Activated T-helper 2 cell treated with anti-CD3 and anti-CD28 coated beads, Interferon-gamma antibody, Interleukin-2, Interleukin-4, amounts not matched to agents 10 μg/mL and 5 μg/mL and 100 μg/mL, durations not matched to agents 14 hours and 24 hours and 36 hours (primary cell): Measurements from ENCODE around the gene DPH1. TPM values are rescaled to one million over a fixed set of nuclear protein-coding genes. Genes with fewer than 3 reads are reported as not detected.

Experiments used
- DNase-seq: peaks from one replicate; pipeline ENCODE4 v3.0.0; 2021; ENCODE audit warnings: low spot score
- H3K27ac Mint-ChIP-seq: one replicate; pipeline ENCODE4 v1.8.0; 2021; ENCODE audit warnings: mixed read lengths
- H3K27me3 Mint-ChIP-seq: one replicate; pipeline ENCODE4 v1.8.0; 2021; ENCODE audit warnings: low read depth, mixed read lengths
- H3K36me3 Mint-ChIP-seq: one replicate; pipeline ENCODE4 v1.8.0; 2021; ENCODE audit warnings: low read depth, mixed read lengths
- H3K4me1 Mint-ChIP-seq: one replicate; pipeline ENCODE4 v1.8.0; 2021; ENCODE audit warnings: low read depth, mixed read lengths
- H3K4me3 Mint-ChIP-seq: one replicate; pipeline ENCODE4 v1.8.0; 2021; ENCODE audit warnings: low read depth, mild to moderate bottlenecking, moderate library complexity, mixed read lengths
- H3K9me3 Mint-ChIP-seq: one replicate; pipeline ENCODE4 v1.8.0; 2021; ENCODE audit warnings: mixed read lengths
- intact Hi-C: fragments of 100-400 bp; cut with micrococcal nuclease; formaldehyde crosslinking; loops from one replicate; pipeline ENCODE4 v1.15.1; 2023
- total RNA-seq: library from RNA; stranded (reverse); gene quantifications from 2 replicates; pipeline ENCODE4 v1.2.3, GENCODE V29; 2022

DPH1 gene
- total RNA-seq, 1 donor from 2014 or later, result 47.5 TPM

- peaks cover 5% of the 10 kb centered on the region for H3K4me1 Mint-ChIP-seq
- peak; percentile 73 for DNase-seq
- intact Hi-C loops, result no loop called here
- H3K36me3 Mint-ChIP-seq, result no peaks in the 10 kb centered on the region
- H3K27ac Mint-ChIP-seq, result no peak within 1 kb of the TSS
- H3K9me3 Mint-ChIP-seq, result no peaks in the 10 kb centered on the region
- peaks cover 57% of the 10 kb centered on the region for H3K27me3 Mint-ChIP-seq
- H3K4me3 Mint-ChIP-seq, result peak within 1 kb of the TSS; percentile 72
Measured at GRCh38 chr17:2025220-2025621, 4.7 kb upstream of the DPH1 start, which contains the start of gene RTN4RL1. Gene RTN4RL1 (minus strand): TSS chr17:2025334. CDS start chr17:2024865, 469 bp downstream.

GRCh38 chr17:2025622-2026309 is 4.2 kb upstream of the DPH1 start:
- peak overlapping the region; percentile 69 for H3K4me3 Mint-ChIP-seq
- H3K27ac Mint-ChIP-seq, result no peak overlapping the region
- no peaks in the 10 kb centered on the region for H3K9me3 Mint-ChIP-seq
- intact Hi-C loops, result no loop called here
- H3K27me3 Mint-ChIP-seq, result peaks cover 54% of the 10 kb centered on the region
- H3K36me3 Mint-ChIP-seq, result no peaks in the 10 kb centered on the region
- peaks cover 7% of the 10 kb centered on the region for H3K4me1 Mint-ChIP-seq
- no peak for DNase-seq

- Mint-ChIP-seq H3K4me1 (peaks cover 12% of the 10 kb centered on the region), H3K9me3 (no peaks in the 10 kb centered on the region), H3K27ac (no peak overlapping the region), H3K36me3 (no peaks in the 10 kb centered on the region), H3K4me3 (no peak overlapping the region), H3K27me3 (peaks cover 42% of the 10 kb centered on the region)
- no peak for DNase-seq
- intact Hi-C loops, result no loop called here
Measured at GRCh38 chr17:2027528-2028233, 2.3 kb upstream of the DPH1 start.

- intact Hi-C loops, result no loop called here
- no peak for DNase-seq
- Mint-ChIP-seq H3K9me3 (no peaks in the 10 kb centered on the region), H3K27me3 (peaks cover 37% of the 10 kb centered on the region), H3K4me1 (peaks cover 12% of the 10 kb centered on the region), H3K27ac (no peak overlapping the region), H3K36me3 (peaks cover under 1% of the 10 kb centered on the region), H3K4me3 (peak overlapping the region; percentile 40)
Measured at GRCh38 chr17:2028234-2028614, 1.7 kb upstream of the DPH1 start.

GRCh38 chr17:2028737-2029136 is 1.2 kb upstream of the DPH1 start:
- DNase-seq, result no peak
- H3K27me3 Mint-ChIP-seq, result peaks cover 34% of the 10 kb centered on the region
- H3K4me1 Mint-ChIP-seq, result peaks cover 12% of the 10 kb centered on the region
- no peak overlapping the region for H3K4me3 Mint-ChIP-seq
- H3K36me3 Mint-ChIP-seq, result peaks cover 3% of the 10 kb centered on the region
- intact Hi-C loops, result no loop called here
- H3K9me3 Mint-ChIP-seq, result no peaks in the 10 kb centered on the region
- no peak overlapping the region for H3K27ac Mint-ChIP-seq

- Mint-ChIP-seq H3K9me3 (no peaks in the 10 kb centered on the region), H3K36me3 (peaks cover 3% of the 10 kb centered on the region), H3K27me3 (peaks cover 28% of the 10 kb centered on the region), H3K27ac (peak overlapping the region; percentile 69), H3K4me1 (peaks cover 12% of the 10 kb centered on the region), H3K4me3 (peak overlapping the region; percentile 95)
- DNase-seq, result no peak
- intact Hi-C loops, result loop anchor here (1.0 to 2.0 kb wide), 2 partner anchors 11 to 122 kb away; no protein-coding TSS in a partner anchor
Measured at GRCh38 chr17:2030779-2031163, 818 bp downstream of the DPH1 start.

GRCh38 chr17:2033153-2033552 is 3.2 kb downstream of the DPH1 start:
- Mint-ChIP-seq H3K27me3 (peaks cover 8% of the 10 kb centered on the region), H3K4me1 (peaks cover 7% of the 10 kb centered on the region), H3K9me3 (no peaks in the 10 kb centered on the region), H3K4me3 (no peak overlapping the region), H3K36me3 (peaks cover 18% of the 10 kb centered on the region), H3K27ac (no peak overlapping the region)
- intact Hi-C loops, result no loop called here
- DNase-seq, result no peak

- Mint-ChIP-seq H3K9me3 (no peaks in the 10 kb centered on the region), H3K27ac (no peak overlapping the region), H3K36me3 (peaks cover 18% of the 10 kb centered on the region), H3K4me3 (no peak overlapping the region), H3K4me1 (peaks cover 7% of the 10 kb centered on the region), H3K27me3 (no peaks in the 10 kb centered on the region)
- intact Hi-C loops, result no loop called here
- no peak for DNase-seq
Measured at GRCh38 chr17:2034157-2034556, 4.2 kb downstream of the DPH1 start.

GRCh38 chr17:2034806-2035540 is 5.0 kb downstream of the DPH1 start:
- Mint-ChIP-seq H3K4me3 (no peak overlapping the region), H3K4me1 (peaks cover 7% of the 10 kb centered on the region), H3K36me3 (peaks cover 21% of the 10 kb centered on the region), H3K27me3 (no peaks in the 10 kb centered on the region), H3K27ac (no peak overlapping the region), H3K9me3 (no peaks in the 10 kb centered on the region)
- DNase-seq, result no peak
- intact Hi-C loops, result no loop called here

GRCh38 chr17:2035541-2036488 is 5.9 kb downstream of the DPH1 start:
- no peak overlapping the region for H3K4me3 Mint-ChIP-seq
- no peak overlapping the region for H3K27ac Mint-ChIP-seq
- peaks cover 26% of the 10 kb centered on the region for H3K36me3 Mint-ChIP-seq

GRCh38 chr17:2037155-2037554 is 7.2 kb downstream of the DPH1 start:
- no peak for DNase-seq
- Mint-ChIP-seq H3K27ac (no peak overlapping the region), H3K4me3 (no peak overlapping the region), H3K27me3 (no peaks in the 10 kb centered on the region), H3K9me3 (no peaks in the 10 kb centered on the region), H3K4me1 (peaks cover 10% of the 10 kb centered on the region), H3K36me3 (peaks cover 33% of the 10 kb centered on the region)
- intact Hi-C loops, result no loop called here

More at GRCh38 chr17:2035541-2036488, 5.9 kb downstream of the DPH1 start:
- DNase-seq, result no peak
- Mint-ChIP-seq H3K27me3 (no peaks in the 10 kb centered on the region), H3K9me3 (no peaks in the 10 kb centered on the region), H3K4me1 (peaks cover 7% of the 10 kb centered on the region)
- intact Hi-C loops, result no loop called here

- H3K9me3 Mint-ChIP-seq, result no peaks in the 10 kb centered on the region
- H3K36me3 Mint-ChIP-seq, result peaks cover 58% of the 10 kb centered on the region
- intact Hi-C loops, result loop anchor here (5.0 to 10.0 kb wide), 2 partner anchors 323 to 396 kb away; partner anchors contain the start of genes RILP and SCARF1
- H3K4me3 Mint-ChIP-seq, result peak overlapping the region; percentile 17
- no peak overlapping the region for H3K27ac Mint-ChIP-seq
- H3K4me1 Mint-ChIP-seq, result peaks cover 21% of the 10 kb centered on the region
- no peaks in the 10 kb centered on the region for H3K27me3 Mint-ChIP-seq
- no peak for DNase-seq
Measured at GRCh38 chr17:2040219-2040827, 10.4 kb downstream of the DPH1 start.
